ENCODE results near the gene AWAT1. TPM values are rescaled to one million over a fixed set of nuclear protein-coding genes. Genes with fewer than 3 reads are reported as not detected.

AWAT1 gene
- not detected in 2 replicates for total RNA-seq (2021)
- long read RNA-seq: 0 reads

DNA sequence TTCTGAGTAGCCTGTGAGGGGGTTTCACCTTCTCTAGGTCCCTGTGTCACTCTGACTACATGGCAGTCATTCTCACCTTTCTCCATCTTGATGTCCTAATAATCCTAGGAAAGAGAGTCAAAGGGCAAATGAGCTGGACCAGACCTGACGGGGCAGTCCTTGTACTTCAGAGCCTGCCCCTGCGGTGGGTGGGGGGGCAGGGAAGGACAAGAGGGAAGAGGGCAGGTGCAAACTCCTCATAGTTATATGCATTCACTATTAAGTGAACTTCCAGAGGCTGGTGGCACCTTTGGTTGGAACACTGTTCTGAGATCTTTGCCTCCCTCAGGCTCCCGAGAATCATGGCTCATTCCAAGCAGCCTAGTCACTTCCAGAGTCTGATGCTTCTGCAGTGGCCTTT, at the start of gene AWAT1:
Gene AWAT1, plus strand, starts transcription at position 301 of the 400 bp plus-strand sequence. Its CDS starts 41 bp downstream, at position 342.
- Histone ChIP-seq H3K23me2 (ENCODE audit: insufficient read length, low read depth, low read length, poor library complexity, severe bottlenecking) (no peaks in the 10 kb centered on the region), H3K23ac (ENCODE audit: insufficient read length, low read depth, low read length) (no peak within 1 kb of the TSS), H3K56ac (ENCODE audit: insufficient read length, low read depth, low read length) (no peak within 1 kb of the TSS), H2AFZ (ENCODE audit: low read length) (no peak within 1 kb of the TSS), H4K5ac (ENCODE audit: insufficient read length, low read depth, low read length) (no peak within 1 kb of the TSS), H3K27me3 (ENCODE audit: insufficient read depth, low read length) (no peaks in the 10 kb centered on the region; the same call in 1 of the 2 replicates), H3K4me2 (ENCODE audit: insufficient read depth, insufficient read length, low read length) (no peak within 1 kb of the TSS), H3K4ac (ENCODE audit: low read depth, low read length) (no peak within 1 kb of the TSS), H3T11ph (ENCODE audit: low read length) (no peak within 1 kb of the TSS), H3K9me3 (ENCODE audit: control insufficient read depth, low read depth, low read length) (peaks cover 64% of the 10 kb centered on the region), H3K18ac (ENCODE audit: insufficient read length, low read depth, low read length) (no peak within 1 kb of the TSS), H3K79me1 (ENCODE audit: insufficient read depth, low read depth, low read length, poor library complexity, severe bottlenecking) (no peaks in the 10 kb centered on the region), H3K4me1 (ENCODE audit: insufficient read depth, low read length) (no peaks in the 10 kb centered on the region), H2AK5ac (ENCODE audit: insufficient read length, low read length) (no peak within 1 kb of the TSS), H4K91ac (ENCODE audit: insufficient read length, low read depth, low read length) (no peak within 1 kb of the TSS), H2BK120ac (ENCODE audit: low read depth, low read length, poor library complexity, severe bottlenecking) (no peak within 1 kb of the TSS), H2BK15ac (ENCODE audit: low read depth, low read length) (no peak within 1 kb of the TSS), H2BK12ac (ENCODE audit: insufficient read length, low read depth, low read length) (no peak within 1 kb of the TSS), H3K14ac (ENCODE audit: insufficient read depth, low read length) (no peak within 1 kb of the TSS), H2BK20ac (ENCODE audit: low read depth, low read length, poor library complexity, severe bottlenecking) (no peak within 1 kb of the TSS), H2BK5ac (ENCODE audit: insufficient read length, low read length) (no peak within 1 kb of the TSS), H3K27ac (ENCODE audit: insufficient read length, low read depth, low read length) (no peak within 1 kb of the TSS), H3K9ac (ENCODE audit: extremely low read depth, insufficient read length, low read length) (no peak within 1 kb of the TSS), H3K79me2 (ENCODE audit: insufficient read depth, low read length) (no peaks in the 10 kb centered on the region), H4K8ac (replicated peaks; ENCODE audit: insufficient read length, low read depth, low read length) (no peak within 1 kb of the TSS), H4K20me1 (ENCODE audit: control insufficient read depth, insufficient read depth, insufficient read length) (no peaks in the 10 kb centered on the region)
- H3K27me3 Mint-ChIP-seq (ENCODE audit: low read depth): peaks cover 4% of the 10 kb centered on the region
- H3K4me3 Mint-ChIP-seq: no peak within 1 kb of the TSS
- TF ChIP-seq, protein P1, sequence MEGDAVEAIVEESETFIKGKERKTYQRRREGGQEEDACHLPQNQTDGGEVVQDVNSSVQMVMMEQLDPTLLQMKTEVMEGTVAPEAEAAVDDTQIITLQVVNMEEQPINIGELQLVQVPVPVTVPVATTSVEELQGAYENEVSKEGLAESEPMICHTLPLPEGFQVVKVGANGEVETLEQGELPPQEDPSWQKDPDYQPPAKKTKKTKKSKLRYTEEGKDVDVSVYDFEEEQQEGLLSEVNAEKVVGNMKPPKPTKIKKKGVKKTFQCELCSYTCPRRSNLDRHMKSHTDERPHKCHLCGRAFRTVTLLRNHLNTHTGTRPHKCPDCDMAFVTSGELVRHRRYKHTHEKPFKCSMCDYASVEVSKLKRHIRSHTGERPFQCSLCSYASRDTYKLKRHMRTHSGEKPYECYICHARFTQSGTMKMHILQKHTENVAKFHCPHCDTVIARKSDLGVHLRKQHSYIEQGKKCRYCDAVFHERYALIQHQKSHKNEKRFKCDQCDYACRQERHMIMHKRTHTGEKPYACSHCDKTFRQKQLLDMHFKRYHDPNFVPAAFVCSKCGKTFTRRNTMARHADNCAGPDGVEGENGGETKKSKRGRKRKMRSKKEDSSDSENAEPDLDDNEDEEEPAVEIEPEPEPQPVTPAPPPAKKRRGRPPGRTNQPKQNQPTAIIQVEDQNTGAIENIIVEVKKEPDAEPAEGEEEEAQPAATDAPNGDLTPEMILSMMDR (conservative IDR thresholded peaks at IDR 0.05): no peak
- no CpG with 5 or more reads among the region's 3 CpGs for WGBS (ENCODE audit: extremely low coverage, insufficient read length, low lambda C conversion rate)
- H3K4me1 Mint-ChIP-seq: peaks cover 0 to 4% of the 10 kb centered on the region in 2 experiments; a peak in 1 of 4 replicates
- no peaks in the 10 kb centered on the region; a peak in 2 of 7 replicates for H3K36me3 Mint-ChIP-seq (ENCODE audit: insufficient read depth in 1 of 3, low read depth in 3 of 3)
- peaks cover 54 to 74% of the 10 kb centered on the region in 2 experiments for H3K9me3 Mint-ChIP-seq
- no peak within 1 kb of the TSS for H3K27ac Mint-ChIP-seq
- no peak for DNase-seq
